PC-9 (cell line): Measurements from ENCODE around the gene NPHP4. TPM values are rescaled to one million over a fixed set of nuclear protein-coding genes. Genes with fewer than 3 reads are reported as not detected.

Source experiments
- BruUV-seq: library from RNA; stranded (reverse); fragments of 400-500 nt; replicated peaks from 2 replicates; lab custom pipeline; 2021; lab: Mats Ljungman, UMichigan
- CTCF ChIA-PET: fragments of 300-600 bp; sonication (Branson Sonifier 250); formaldehyde crosslinking; loops from one replicate; lab custom pipeline; 2022; ENCODE audit warnings: antibody characterized with exemption; lab: Charles Lee
- POLR2A ChIA-PET: fragments of 300-600 bp; sonication (Branson Sonifier 250); formaldehyde crosslinking; loops from one replicate; lab custom pipeline; 2022; ENCODE audit warnings: antibody characterized with exemption; ENCODE audit not compliant: unreplicated experiment; lab: Charles Lee
- DNase-seq, 2 experiments: peaks; one replicate each; pipeline versions ENCODE4 v3.0.0 to v3.0.0-alpha.2; 2015 to 2022; ENCODE audit warnings: mixed read lengths in 1 of 2
- H2AFZ ChIP-seq: fragments of 200-600 bp; sonication (generic); 2 replicates; pipeline ENCODE4 v1.8.1; 2017; ENCODE audit warnings: antibody characterized with exemption
- H3F3A ChIP-seq: fragments of 200-600 bp; sonication (generic); 2 replicates; pipeline ENCODE4 v1.8.1; 2017; ENCODE audit warnings: antibody characterized with exemption, mild to moderate bottlenecking, low read depth; ENCODE audit not compliant: insufficient read depth
- H3K27ac ChIP-seq: fragments of 200-600 bp; sonication (generic); 2 replicates; pipeline ENCODE4 v1.6.1; 2016; ENCODE audit warnings: mixed run types
- H3K27me3 ChIP-seq: fragments of 200-600 bp; sonication (generic); 2 replicates; pipeline ENCODE4 v1.6.1; 2016; ENCODE audit warnings: low read depth, mixed run types; ENCODE audit not compliant: insufficient read depth
- H3K36me3 ChIP-seq: fragments of 200-600 bp; sonication (generic); 2 replicates; pipeline ENCODE4 v1.6.1; 2016; ENCODE audit warnings: low read depth, mixed run types
- H3K4me1 ChIP-seq: fragments of 200-600 bp; sonication (generic); replicated peaks from 2 replicates; pipeline ENCODE4 v1.6.1; 2016; ENCODE audit warnings: mixed run types; ENCODE audit not compliant: insufficient read depth
- H3K4me2 ChIP-seq: fragments of 200-600 bp; sonication (generic); 2 replicates; pipeline ENCODE4 v1.6.1; 2017; ENCODE audit warnings: mixed run types
- H3K4me3 ChIP-seq: fragments of 200-600 bp; sonication (generic); 2 replicates; pipeline ENCODE4 v1.6.1; 2016; ENCODE audit warnings: mixed run types
- H3K79me2 ChIP-seq: fragments of 200-600 bp; sonication (generic); 2 replicates; pipeline ENCODE4 v1.6.1; 2017; ENCODE audit warnings: low read depth, mixed run types
- H3K9me2 ChIP-seq: fragments of 200-600 bp; sonication (generic); 2 replicates; pipeline ENCODE4 v1.8.1; 2017; ENCODE audit warnings: mild to moderate bottlenecking; ENCODE audit not compliant: insufficient read depth
- H3K9me3 ChIP-seq: fragments of 200-600 bp; sonication (generic); 2 replicates; pipeline ENCODE4 v1.8.1; 2016; ENCODE audit warnings: low read depth; ENCODE audit not compliant: insufficient read depth
- H4K20me1 ChIP-seq: fragments of 200-600 bp; sonication (generic); 2 replicates; pipeline ENCODE4 v1.8.1; 2017; ENCODE audit not compliant: insufficient read depth
- EZH2 ChIP-seq: fragments of 200-600 bp; sonication (generic); IDR thresholded peaks from 2 replicates; pipeline ENCODE4 v1.8.0; 2017; ENCODE audit warnings: antibody characterized with exemption, low read depth
- intact Hi-C: fragments of 100-400 bp; cut with micrococcal nuclease; formaldehyde crosslinking; loops from one replicate; pipeline ENCODE4 v1.10.0; 2022; ENCODE audit not compliant: unreplicated experiment
- total RNA-seq: library from RNA; stranded (reverse); gene quantifications from 2 replicates; pipeline ENCODE4 v1.2.3, GENCODE V29; 2021
- TF ChIP-seq, protein P1 (sequence below): fragments of 200-600 bp; sonication (generic); conservative IDR thresholded peaks from 2 replicates; pipeline ENCODE4 v1.6.1; 2017; ENCODE audit warnings: mixed run types, antibody characterized with exemption, mild to moderate bottlenecking, moderate library complexity

Gene NPHP4
- total RNA-seq, 1 experiment from 2014 or later: 17.9 TPM

DNA sequence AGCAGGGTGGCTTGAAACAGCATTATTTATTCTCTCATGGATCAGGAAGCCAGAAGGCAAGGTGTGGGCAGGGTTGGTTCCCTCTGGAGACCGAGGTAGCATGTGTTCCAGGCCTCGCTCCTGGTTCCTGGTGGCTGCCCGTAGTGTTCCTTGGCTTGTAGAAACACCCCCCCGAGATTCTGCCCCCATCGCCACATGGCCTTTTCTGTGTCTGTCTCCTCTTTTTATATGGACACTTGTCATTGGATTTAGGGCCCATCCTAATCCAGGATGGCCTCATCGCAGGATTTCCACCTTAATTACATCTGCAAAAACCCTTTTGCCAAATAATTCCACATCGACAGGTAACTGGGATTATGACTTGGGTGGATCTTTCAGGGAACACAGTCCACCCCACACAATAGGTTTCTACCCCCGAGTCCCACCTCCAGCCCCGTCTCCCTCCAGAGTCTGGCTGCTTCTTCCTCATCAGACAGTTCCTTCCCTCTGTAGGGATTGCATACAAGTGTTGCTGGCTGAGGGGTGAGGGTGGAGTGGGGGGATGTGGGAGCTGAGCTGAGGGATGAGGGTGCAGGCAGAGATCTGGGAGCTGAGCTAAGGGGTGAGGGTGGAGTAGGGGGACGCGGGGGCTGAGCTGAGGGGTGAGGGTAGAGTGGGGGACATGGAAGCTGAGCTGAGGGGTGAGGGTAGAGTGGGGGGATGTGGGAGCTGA, 12.3 kb upstream of the NPHP4 start:
- ChIA-PET CTCF (no interaction called here), POLR2A (no interaction called here)
- intact Hi-C loops: no loop called here
- H2AFZ ChIP-seq: no peak overlapping the region
- H3K4me1 ChIP-seq: no peaks in the 10 kb centered on the region
- H3K4me2 ChIP-seq: no peak overlapping the region
- H3F3A ChIP-seq: no peaks in the 10 kb centered on the region
- no peaks in the 10 kb centered on the region for H3K36me3 ChIP-seq
- H3K4me3 ChIP-seq: no peak overlapping the region
- no peaks in the 10 kb centered on the region for H3K27me3 ChIP-seq
- no peak for DNase-seq
- H3K27ac ChIP-seq: no peak overlapping the region
- no peaks in the 10 kb centered on the region for H4K20me1 ChIP-seq
- no TSS peak for BruUV-seq
- no peaks in the 10 kb centered on the region for H3K79me2 ChIP-seq
- no peaks in the 10 kb centered on the region for H3K9me3 ChIP-seq
- TF ChIP-seq, protein P1, sequence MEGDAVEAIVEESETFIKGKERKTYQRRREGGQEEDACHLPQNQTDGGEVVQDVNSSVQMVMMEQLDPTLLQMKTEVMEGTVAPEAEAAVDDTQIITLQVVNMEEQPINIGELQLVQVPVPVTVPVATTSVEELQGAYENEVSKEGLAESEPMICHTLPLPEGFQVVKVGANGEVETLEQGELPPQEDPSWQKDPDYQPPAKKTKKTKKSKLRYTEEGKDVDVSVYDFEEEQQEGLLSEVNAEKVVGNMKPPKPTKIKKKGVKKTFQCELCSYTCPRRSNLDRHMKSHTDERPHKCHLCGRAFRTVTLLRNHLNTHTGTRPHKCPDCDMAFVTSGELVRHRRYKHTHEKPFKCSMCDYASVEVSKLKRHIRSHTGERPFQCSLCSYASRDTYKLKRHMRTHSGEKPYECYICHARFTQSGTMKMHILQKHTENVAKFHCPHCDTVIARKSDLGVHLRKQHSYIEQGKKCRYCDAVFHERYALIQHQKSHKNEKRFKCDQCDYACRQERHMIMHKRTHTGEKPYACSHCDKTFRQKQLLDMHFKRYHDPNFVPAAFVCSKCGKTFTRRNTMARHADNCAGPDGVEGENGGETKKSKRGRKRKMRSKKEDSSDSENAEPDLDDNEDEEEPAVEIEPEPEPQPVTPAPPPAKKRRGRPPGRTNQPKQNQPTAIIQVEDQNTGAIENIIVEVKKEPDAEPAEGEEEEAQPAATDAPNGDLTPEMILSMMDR: no peak
- TF ChIP-seq EZH2: no peak
- no peaks in the 10 kb centered on the region for H3K9me2 ChIP-seq

GRCh38 chr1:6003568-6004411, 11.6 kb upstream of the NPHP4 start:
- DNase-seq: no peak
- no peak overlapping the region for H3K4me3 ChIP-seq
- H3K4me2 ChIP-seq: no peak overlapping the region
- H3K9me3 ChIP-seq: no peaks in the 10 kb centered on the region
- H3K79me2 ChIP-seq: no peaks in the 10 kb centered on the region
- ChIA-PET POLR2A (no interaction called here), CTCF (no interaction called here)
- TF ChIP-seq EZH2: no peak
- TF ChIP-seq, protein P1: no peak
- no peak overlapping the region for H2AFZ ChIP-seq
- no peaks in the 10 kb centered on the region for H4K20me1 ChIP-seq
- H3K9me2 ChIP-seq: no peaks in the 10 kb centered on the region
- intact Hi-C loops: no loop called here
- BruUV-seq: no TSS peak
- H3K36me3 ChIP-seq: no peaks in the 10 kb centered on the region
- no peaks in the 10 kb centered on the region for H3K4me1 ChIP-seq
- H3K27ac ChIP-seq: no peak overlapping the region
- H3K27me3 ChIP-seq: no peaks in the 10 kb centered on the region
- H3F3A ChIP-seq: no peaks in the 10 kb centered on the region

DNA sequence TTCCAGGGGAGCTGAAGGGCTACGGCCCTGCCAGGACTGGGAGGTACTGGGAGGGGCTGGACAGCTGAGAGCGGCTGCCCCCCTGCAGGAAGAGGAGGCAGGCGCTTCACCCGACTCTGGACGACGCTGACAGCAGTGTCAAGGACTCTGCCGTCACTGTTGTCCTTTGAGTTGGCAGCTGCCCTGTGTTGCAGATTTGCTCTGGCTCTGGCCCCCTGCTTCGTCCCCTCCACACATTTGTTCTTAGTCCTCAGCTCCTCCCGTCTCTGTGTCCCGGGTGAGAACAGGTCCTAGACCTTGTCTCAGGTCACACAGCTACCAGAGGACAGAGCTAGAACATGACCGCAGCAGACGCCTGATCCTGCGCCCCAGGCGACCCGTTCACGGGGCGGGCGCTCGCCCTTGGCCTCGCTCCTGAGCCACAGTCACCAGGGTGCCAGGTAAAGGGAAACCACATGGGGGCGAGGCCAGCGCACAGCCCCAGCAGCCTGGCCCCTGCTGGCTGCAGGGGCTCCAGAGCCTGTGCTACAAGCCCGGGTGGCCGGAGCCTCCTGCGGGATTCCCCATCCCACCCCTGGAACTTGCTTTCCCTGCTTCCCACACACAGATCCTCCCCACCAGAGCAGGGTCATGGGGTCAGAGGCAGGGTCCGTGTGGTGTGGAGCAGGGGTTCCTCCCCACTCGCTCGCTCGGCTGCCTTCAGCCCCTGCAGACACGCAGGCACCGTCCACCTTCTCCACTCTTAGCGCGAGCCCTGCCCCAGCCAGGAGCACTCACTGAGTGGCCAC, 10.7 kb upstream of the NPHP4 start:
- Histone ChIP-seq H2AFZ (no peak overlapping the region), H3K27me3 (no peaks in the 10 kb centered on the region), H3K79me2 (no peaks in the 10 kb centered on the region), H3K9me3 (no peaks in the 10 kb centered on the region), H3K9me2 (no peaks in the 10 kb centered on the region), H3K27ac (no peak overlapping the region), H3K4me3 (no peak overlapping the region), H3K36me3 (no peaks in the 10 kb centered on the region), H3F3A (no peaks in the 10 kb centered on the region), H3K4me1 (no peaks in the 10 kb centered on the region), H3K4me2 (no peak overlapping the region), H4K20me1 (no peaks in the 10 kb centered on the region)
- ChIA-PET CTCF (no interaction called here), POLR2A (interaction anchor here (0.7 kb wide), 1 partner anchor 258 kb away, joined by 3 read pairs; no protein-coding TSS in a partner anchor)
- no peak for TF ChIP-seq EZH2
- TF ChIP-seq, protein P1: no peak
- intact Hi-C loops: no loop called here
- no TSS peak for BruUV-seq
- no peak for DNase-seq
